GM18861 (cell line): Measurements from ENCODE around the gene KCNMA1.

Experiments used
- ATAC-seq: cut with Tn5 transposase; IDR thresholded peaks from one replicate; pipeline ENCODE4 v1.9.1; 2021; ENCODE audit not compliant: unreplicated experiment

The KCNMA1 gene

GRCh38 chr10:77494756-77495541, 142.7 kb downstream of the KCNMA1 start:
- ATAC-seq = no peak

- no peak for ATAC-seq
Measured at GRCh38 chr10:77494327-77494726, 143.3 kb downstream of the KCNMA1 start.

- no peak for ATAC-seq
Measured at GRCh38 chr10:77493851-77494261, 143.8 kb downstream of the KCNMA1 start.

GRCh38 chr10:77493239-77493806, 144.3 kb downstream of the KCNMA1 start:
- no peak for ATAC-seq

- no peak for ATAC-seq
Measured at GRCh38 chr10:77492368-77492994, 145.1 kb downstream of the KCNMA1 start.

- ATAC-seq = no peak
Measured at GRCh38 chr10:77490534-77491314, 146.9 kb downstream of the KCNMA1 start.

- no peak for ATAC-seq
Measured at GRCh38 chr10:77486517-77486916, 151.1 kb downstream of the KCNMA1 start.

- ATAC-seq = no peak
Measured at GRCh38 chr10:77485847-77486246, 151.8 kb downstream of the KCNMA1 start.

GRCh38 chr10:77482072-77482471, 155.5 kb downstream of the KCNMA1 start:
- no peak for ATAC-seq

GRCh38 chr10:77479586-77479985, 158.0 kb downstream of the KCNMA1 start:
- no peak for ATAC-seq

GRCh38 chr10:77478962-77479359, 158.6 kb downstream of the KCNMA1 start:
- no peak for ATAC-seq

- no peak for ATAC-seq
Measured at GRCh38 chr10:77478247-77478961, 159.2 kb downstream of the KCNMA1 start.

- no peak for ATAC-seq
Measured at GRCh38 chr10:77475522-77475921, 162.1 kb downstream of the KCNMA1 start.

- no peak for ATAC-seq
Measured at GRCh38 chr10:77474939-77475338, 162.7 kb downstream of the KCNMA1 start.

GRCh38 chr10:77474386-77474785, 163.2 kb downstream of the KCNMA1 start:
- no peak for ATAC-seq

- no peak for ATAC-seq
Measured at GRCh38 chr10:77472146-77472545, 165.5 kb downstream of the KCNMA1 start.

- no peak for ATAC-seq
Measured at GRCh38 chr10:77471069-77471536, 166.5 kb downstream of the KCNMA1 start.

GRCh38 chr10:77467422-77467963, 170.1 kb downstream of the KCNMA1 start:
- no peak for ATAC-seq

- ATAC-seq = no peak
Measured at GRCh38 chr10:77463967-77464745, 173.5 kb downstream of the KCNMA1 start.

- ATAC-seq = no peak
Measured at GRCh38 chr10:77463499-77463898, 174.1 kb downstream of the KCNMA1 start.
